Measurements from ENCODE around the gene HMX1. TPM values are rescaled to one million over a fixed set of nuclear protein-coding genes. Genes with fewer than 3 reads are reported as not detected.

HMX1 gene
- total RNA-seq, 2 donors from 2014 or later: not detected

- intact Hi-C loops (cut with DNase I): no loop called here
- Histone ChIP-seq H3K9ac (ENCODE audit: low read depth in 2 of 2, low read length in 2 of 2) (no peak overlapping the region), H3K4me3 (no peak overlapping the region), H3K36me3 (no peaks in the 10 kb centered on the region), H3K9me3 (no peaks in the 10 kb centered on the region), H3K27ac (no peak overlapping the region), H3K4me1 (no peaks in the 10 kb centered on the region), H3K27me3 (peaks cover 63% of the 10 kb centered on the region)
- TF ChIP-seq, protein P1, sequence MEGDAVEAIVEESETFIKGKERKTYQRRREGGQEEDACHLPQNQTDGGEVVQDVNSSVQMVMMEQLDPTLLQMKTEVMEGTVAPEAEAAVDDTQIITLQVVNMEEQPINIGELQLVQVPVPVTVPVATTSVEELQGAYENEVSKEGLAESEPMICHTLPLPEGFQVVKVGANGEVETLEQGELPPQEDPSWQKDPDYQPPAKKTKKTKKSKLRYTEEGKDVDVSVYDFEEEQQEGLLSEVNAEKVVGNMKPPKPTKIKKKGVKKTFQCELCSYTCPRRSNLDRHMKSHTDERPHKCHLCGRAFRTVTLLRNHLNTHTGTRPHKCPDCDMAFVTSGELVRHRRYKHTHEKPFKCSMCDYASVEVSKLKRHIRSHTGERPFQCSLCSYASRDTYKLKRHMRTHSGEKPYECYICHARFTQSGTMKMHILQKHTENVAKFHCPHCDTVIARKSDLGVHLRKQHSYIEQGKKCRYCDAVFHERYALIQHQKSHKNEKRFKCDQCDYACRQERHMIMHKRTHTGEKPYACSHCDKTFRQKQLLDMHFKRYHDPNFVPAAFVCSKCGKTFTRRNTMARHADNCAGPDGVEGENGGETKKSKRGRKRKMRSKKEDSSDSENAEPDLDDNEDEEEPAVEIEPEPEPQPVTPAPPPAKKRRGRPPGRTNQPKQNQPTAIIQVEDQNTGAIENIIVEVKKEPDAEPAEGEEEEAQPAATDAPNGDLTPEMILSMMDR (IDR thresholded peaks at IDR 0.05): no peak
- no peak for DNase-seq
These were observed 14.6 kb downstream of the HMX1 start for GRCh38 chr4:8856835-8857621.

- Histone ChIP-seq H3K27ac (no peak overlapping the region), H3K27me3 (peaks cover 51% of the 10 kb centered on the region), H3K4me1 (no peaks in the 10 kb centered on the region), H3K4me3 (no peak overlapping the region), H3K9me3 (no peaks in the 10 kb centered on the region), H3K9ac (ENCODE audit: low read depth in 2 of 2, low read length in 2 of 2) (no peak overlapping the region), H3K36me3 (no peaks in the 10 kb centered on the region)
- intact Hi-C loops (cut with DNase I): no loop called here
- TF ChIP-seq, protein P1 (IDR thresholded peaks at IDR 0.05): no peak
- no peak for DNase-seq
These were observed 15.8 kb downstream of the HMX1 start for GRCh38 chr4:8855818-8856245.

DNA sequence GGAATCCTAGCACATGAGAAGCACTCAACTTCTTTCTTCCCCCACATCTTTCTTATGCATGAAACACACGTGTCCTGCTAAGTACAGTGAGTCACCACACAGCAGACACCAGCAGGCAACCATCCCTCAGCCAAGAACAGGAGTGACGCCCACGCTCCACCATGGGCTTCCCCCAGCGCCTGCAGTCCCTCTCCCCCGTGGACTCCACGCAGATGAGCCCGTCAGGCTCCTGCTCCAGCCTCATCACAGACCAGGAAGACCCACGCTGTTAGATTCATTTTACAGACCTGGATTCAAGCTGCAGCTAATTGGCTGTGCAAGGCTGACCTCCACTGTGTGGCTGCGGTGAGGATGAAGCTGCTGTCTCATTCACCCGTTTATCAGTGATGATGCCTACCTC, 16.7 kb downstream of the HMX1 start:
- Histone ChIP-seq H3K9ac (ENCODE audit: low read depth in 2 of 2, low read length in 2 of 2) (no peak overlapping the region), H3K36me3 (no peaks in the 10 kb centered on the region), H3K27ac (no peak overlapping the region), H3K27me3 (peaks cover 42% of the 10 kb centered on the region), H3K9me3 (no peaks in the 10 kb centered on the region), H3K4me3 (no peak overlapping the region), H3K4me1 (no peaks in the 10 kb centered on the region)
- intact Hi-C loops (cut with DNase I): no loop called here
- TF ChIP-seq, protein P1 (IDR thresholded peaks at IDR 0.05): no peak
- no peak for DNase-seq

GRCh38 chr4:8854016-8854415, 17.6 kb downstream of the HMX1 start:
- Histone ChIP-seq H3K9ac (ENCODE audit: low read depth in 2 of 2, low read length in 2 of 2) (no peak overlapping the region), H3K36me3 (no peaks in the 10 kb centered on the region)
- no peak for DNase-seq

GRCh38 chr4:8853249-8853648, 18.4 kb downstream of the HMX1 start:
- no peak for DNase-seq
- Histone ChIP-seq H3K4me1 (no peaks in the 10 kb centered on the region), H3K27ac (no peak overlapping the region), H3K4me3 (no peak overlapping the region), H3K9ac (ENCODE audit: low read depth in 2 of 2, low read length in 2 of 2) (no peak overlapping the region), H3K27me3 (peaks cover 27% of the 10 kb centered on the region), H3K36me3 (no peaks in the 10 kb centered on the region), H3K9me3 (no peaks in the 10 kb centered on the region)
- intact Hi-C loops (cut with DNase I): no loop called here
- TF ChIP-seq, protein P1 (IDR thresholded peaks at IDR 0.05): no peak

More at GRCh38 chr4:8854016-8854415, 17.6 kb downstream of the HMX1 start:
- no peaks in the 10 kb centered on the region for H3K4me1 ChIP-seq
- TF ChIP-seq, protein P1 (IDR thresholded peaks at IDR 0.05): no peak
- no peaks in the 10 kb centered on the region for H3K9me3 ChIP-seq
- H3K27me3 ChIP-seq: peaks cover 33% of the 10 kb centered on the region
- no peak overlapping the region for H3K27ac ChIP-seq
- intact Hi-C loops (cut with DNase I): no loop called here
- no peak overlapping the region for H3K4me3 ChIP-seq

All from colonic mucosa (tissue), 4 donors.